ENCODE results near the gene FOSL1. TPM values are rescaled to one million over a fixed set of nuclear protein-coding genes. Genes with fewer than 3 reads are reported as not detected.
A peak's percentile ranks its signal among the peaks of the same experiment; 100 is the strongest.

Gene FOSL1
- total RNA-seq, 1 experiment from 2014 or later, result 33.7 TPM

DNA sequence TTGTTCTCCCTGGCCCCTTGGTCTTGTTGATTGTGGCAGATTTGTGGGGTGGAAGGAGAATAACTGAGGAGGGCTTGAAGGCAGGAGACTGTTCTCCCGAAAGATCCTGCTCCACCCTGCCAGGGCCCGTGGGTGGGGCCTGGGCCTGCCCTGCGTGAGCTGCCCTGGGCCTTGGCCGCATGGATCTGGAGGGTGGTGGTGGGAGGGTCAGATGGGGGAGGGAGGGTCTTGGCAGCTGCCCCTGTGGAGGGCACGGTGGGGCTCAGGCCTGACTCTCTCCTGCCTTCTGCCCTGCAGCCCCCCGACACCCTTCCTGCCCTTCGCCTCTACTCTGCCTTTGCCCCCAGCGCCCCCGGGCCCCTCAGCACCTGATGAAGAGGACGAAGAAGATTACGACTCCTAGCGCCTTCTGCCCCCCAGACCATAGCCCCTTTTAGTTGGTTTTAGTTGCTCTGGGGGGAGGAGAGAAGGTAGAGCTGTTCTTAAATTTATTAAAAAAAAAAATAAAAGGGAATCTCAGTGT, 20.9 kb upstream of the FOSL1 start:
- WGBS (ENCODE audit: extremely low coverage, insufficient read length, low lambda C conversion rate), result no CpG with 5 or more reads among the region's 12 CpGs

More for the DNA sequence above, 20.9 kb upstream of the FOSL1 start:
- Mint-ChIP-seq H3K27me3 (ENCODE audit: low read depth) (no peaks in the 10 kb centered on the region), H3K36me3 (ENCODE audit: insufficient read depth in 1 of 3, low read depth in 3 of 3) (peaks cover 1 to 25% (median 23%) of the 10 kb centered on the region in 3 experiments; a peak in 6 of 7 replicates), H3K27ac (no peak overlapping the region), H3K9me3 (no peaks in the 10 kb centered on the region), H3K4me1 (peaks cover 11 to 21% of the 10 kb centered on the region in 2 experiments), H3K4me3 (peak overlapping the region in 1 of 2 experiments; percentile 84; a peak in 3 of 5 replicates)
- Histone ChIP-seq H2AFZ (ENCODE audit: low read length) (no peak overlapping the region), H4K91ac (ENCODE audit: insufficient read length, low read depth, low read length) (no peak overlapping the region), H4K8ac (replicated peaks; ENCODE audit: insufficient read length, low read depth, low read length) (no peak overlapping the region), H2BK120ac (ENCODE audit: low read depth, low read length, poor library complexity, severe bottlenecking) (no peak overlapping the region), H4K5ac (ENCODE audit: insufficient read length, low read depth, low read length) (no peak overlapping the region), H2BK15ac (ENCODE audit: low read depth, low read length) (no peak overlapping the region), H3K79me2 (ENCODE audit: insufficient read depth, low read length) (no peaks in the 10 kb centered on the region), H3K14ac (ENCODE audit: insufficient read depth, low read length) (no peak overlapping the region), H3T11ph (ENCODE audit: low read length) (no peak overlapping the region), H3K23me2 (ENCODE audit: insufficient read length, low read depth, low read length, poor library complexity, severe bottlenecking) (peaks cover 11% of the 10 kb centered on the region), H3K79me1 (ENCODE audit: insufficient read depth, low read depth, low read length, poor library complexity, severe bottlenecking) (no peaks in the 10 kb centered on the region), H3K56ac (ENCODE audit: insufficient read length, low read depth, low read length) (no peak overlapping the region), H3K27me3 (ENCODE audit: insufficient read depth, low read length) (no peaks in the 10 kb centered on the region), H4K20me1 (ENCODE audit: control insufficient read depth, insufficient read depth, insufficient read length) (no peaks in the 10 kb centered on the region), H3K18ac (ENCODE audit: insufficient read length, low read depth, low read length) (no peak overlapping the region), H2BK5ac (ENCODE audit: insufficient read length, low read length) (no peak overlapping the region), H3K9me3 (ENCODE audit: control insufficient read depth, low read depth, low read length) (no peaks in the 10 kb centered on the region), H3K23ac (ENCODE audit: insufficient read length, low read depth, low read length) (no peak overlapping the region), H3K4ac (ENCODE audit: low read depth, low read length) (no peak overlapping the region), H2AK5ac (ENCODE audit: insufficient read length, low read length) (no peak overlapping the region), H2BK20ac (ENCODE audit: low read depth, low read length, poor library complexity, severe bottlenecking) (no peak overlapping the region), H2BK12ac (ENCODE audit: insufficient read length, low read depth, low read length) (no peak overlapping the region), H3K4me2 (ENCODE audit: insufficient read depth, insufficient read length, low read length) (no peak overlapping the region), H3K27ac (ENCODE audit: insufficient read length, low read depth, low read length) (no peak overlapping the region), H3K4me1 (ENCODE audit: insufficient read depth, low read length) (no peaks in the 10 kb centered on the region), H3K9ac (ENCODE audit: extremely low read depth, insufficient read length, low read length) (no peak overlapping the region)
- TF ChIP-seq, protein P1, sequence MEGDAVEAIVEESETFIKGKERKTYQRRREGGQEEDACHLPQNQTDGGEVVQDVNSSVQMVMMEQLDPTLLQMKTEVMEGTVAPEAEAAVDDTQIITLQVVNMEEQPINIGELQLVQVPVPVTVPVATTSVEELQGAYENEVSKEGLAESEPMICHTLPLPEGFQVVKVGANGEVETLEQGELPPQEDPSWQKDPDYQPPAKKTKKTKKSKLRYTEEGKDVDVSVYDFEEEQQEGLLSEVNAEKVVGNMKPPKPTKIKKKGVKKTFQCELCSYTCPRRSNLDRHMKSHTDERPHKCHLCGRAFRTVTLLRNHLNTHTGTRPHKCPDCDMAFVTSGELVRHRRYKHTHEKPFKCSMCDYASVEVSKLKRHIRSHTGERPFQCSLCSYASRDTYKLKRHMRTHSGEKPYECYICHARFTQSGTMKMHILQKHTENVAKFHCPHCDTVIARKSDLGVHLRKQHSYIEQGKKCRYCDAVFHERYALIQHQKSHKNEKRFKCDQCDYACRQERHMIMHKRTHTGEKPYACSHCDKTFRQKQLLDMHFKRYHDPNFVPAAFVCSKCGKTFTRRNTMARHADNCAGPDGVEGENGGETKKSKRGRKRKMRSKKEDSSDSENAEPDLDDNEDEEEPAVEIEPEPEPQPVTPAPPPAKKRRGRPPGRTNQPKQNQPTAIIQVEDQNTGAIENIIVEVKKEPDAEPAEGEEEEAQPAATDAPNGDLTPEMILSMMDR (conservative IDR thresholded peaks at IDR 0.05), result no peak
- no peak for DNase-seq

Measured in H9 (cell line).